ENCODE measurements around the gene NOP9. TPM values are rescaled to one million over a fixed set of nuclear protein-coding genes. Genes with fewer than 3 reads are reported as not detected.
A peak's percentile ranks its signal among the peaks of the same experiment; 100 is the strongest.

The NOP9 gene
- total RNA-seq, 1 experiment from 2014 or later: 25.3 TPM

- TF ChIP-seq CTCF (IDR thresholded peaks at IDR 0.05) (no peak), TCF7L2 (IDR thresholded peaks at IDR 0.05; ENCODE audit: low read depth, low read length) (no peak), POLR2AphosphoS5 (IDR thresholded peaks at IDR 0.05; ENCODE audit: low read depth, low read length) (no peak), REST (IDR thresholded peaks at IDR 0.05; ENCODE audit: insufficient read depth in 1 of 2, low read depth in 2 of 2, low read length in 1 of 2) (no peak), SIN3A (IDR thresholded peaks at IDR 0.05; ENCODE audit: borderline replicate concordance, insufficient read depth, low read depth, low read length) (no peak)
- in situ Hi-C loops (cut with HindIII; ENCODE audit: low pct_unique_long_range_greater_than_20kb, low sequenced_read_pairs) (no loop called here), intact Hi-C loops (cut with micrococcal nuclease; ENCODE audit: unreplicated experiment) (no loop called here)
- peak overlapping the region; percentile 89 to 92 for H3K4me3 ChIP-seq (ENCODE audit: low read depth in 2 of 2, low read length in 2 of 2)
- H3K9me3 ChIP-seq (ENCODE audit: control insufficient read depth, insufficient read depth, low read depth, low read length): no peaks in the 10 kb centered on the region
- ChIA-PET CTCF (interaction anchor here (0.5 to 1.6 kb wide), 3 partner anchors 43 to 83 kb away, joined by 3 to 6 read pairs (median 3); partner anchors contain the start of genes MDP1 and TINF2), POLR2A (no interaction called here)
- H3K36me3 ChIP-seq (ENCODE audit: control insufficient read depth, insufficient read depth, low read length): peaks cover 9% of the 10 kb centered on the region; the same call in 1 of the 2 replicates
- peaks cover 7% of the 10 kb centered on the region; the same call in 1 of the 2 replicates for H3K4me1 ChIP-seq (ENCODE audit: control insufficient read depth, insufficient read depth, low read length)
- peak overlapping the region; percentile 68 for H3K27ac ChIP-seq (ENCODE audit: low read length)
- no TSS peak for BruUV-seq (replicated peaks)
- ATAC-seq (peak; percentile 50), DNase-seq (ENCODE audit: low read depth, low spot score) (no peak)
- H3K27me3 ChIP-seq (ENCODE audit: control insufficient read depth, insufficient read depth, low read length): no peaks in the 10 kb centered on the region
Measured at GRCh38 chr14:24298892-24299254, 777 bp upstream of the NOP9 start.

- TF ChIP-seq SIN3A (IDR thresholded peaks at IDR 0.05; ENCODE audit: borderline replicate concordance, insufficient read depth, low read depth, low read length): no peak
- no peak for TF ChIP-seq REST (IDR thresholded peaks at IDR 0.05; ENCODE audit: insufficient read depth in 1 of 2, low read depth in 2 of 2, low read length in 1 of 2)
- POLR2A ChIA-PET: interaction anchor here (0.6 to 0.7 kb wide), 3 partner anchors 53 to 58 kb away, joined by 3 to 4 read pairs (median 3); partner anchors contain the start of gene TINF2
- ATAC-seq (no peak), DNase-seq (ENCODE audit: low read depth, low spot score) (no peak)
- Histone ChIP-seq H3K27me3 (ENCODE audit: control insufficient read depth, insufficient read depth, low read length) (no peaks in the 10 kb centered on the region), H3K4me3 (ENCODE audit: low read depth in 2 of 2, low read length in 2 of 2) (peak overlapping the region; percentile 89 to 92), H3K9me3 (ENCODE audit: control insufficient read depth, insufficient read depth, low read depth, low read length) (no peaks in the 10 kb centered on the region), H3K4me1 (ENCODE audit: control insufficient read depth, insufficient read depth, low read length) (peaks cover 7% of the 10 kb centered on the region; the same call in 1 of the 2 replicates), H3K27ac (ENCODE audit: low read length) (peak overlapping the region; percentile 77), H3K36me3 (ENCODE audit: control insufficient read depth, insufficient read depth, low read length) (peaks cover 9% of the 10 kb centered on the region; the same call in 1 of the 2 replicates)
- CTCF ChIA-PET: interaction anchor here (0.6 kb wide), 1 partner anchor 69 kb away, joined by 12 read pairs; no protein-coding TSS in a partner anchor
- in situ Hi-C loops (cut with HindIII; ENCODE audit: low pct_unique_long_range_greater_than_20kb, low sequenced_read_pairs): no loop called here
- intact Hi-C loops (cut with micrococcal nuclease; ENCODE audit: unreplicated experiment): no loop called here
- BruUV-seq (replicated peaks): no TSS peak
Measured at GRCh38 chr14:24300326-24300980, 803 bp downstream of the NOP9 start.
